ENCODE results near the gene KCTD17. TPM values are rescaled to one million over a fixed set of nuclear protein-coding genes. Genes with fewer than 3 reads are reported as not detected.

Gene KCTD17
- total RNA-seq, 2 donors from 2014 or later: 3.6 to 8.3 TPM

GRCh38 chr22:37090920-37091695 lies 39.6 kb downstream of the KCTD17 start:
- intact Hi-C loops (cut with DNase I): no loop called here
- no peaks in the 10 kb centered on the region for H3K4me1 ChIP-seq
- TF ChIP-seq POLR2A (IDR thresholded peaks at IDR 0.05): no peak
- no peak for TF ChIP-seq CTCF (IDR thresholded peaks at IDR 0.05)
- WGBS, 2 donors: 53 to 67% methylated on average over 9 of the region's 9 CpGs
- H3K36me3 ChIP-seq (replicated peaks in 1 of 2; ENCODE audit: insufficient read depth in 1 of 2, low read depth in 2 of 2): no peaks in the 10 kb centered on the region
- no peaks in the 10 kb centered on the region for H3K27me3 ChIP-seq
- H3K9me3 ChIP-seq: no peaks in the 10 kb centered on the region
- ATAC-seq (no peak), DNase-seq (no peak)
- H3K27ac ChIP-seq: no peak overlapping the region
- no peak overlapping the region for H3K4me3 ChIP-seq

DNA sequence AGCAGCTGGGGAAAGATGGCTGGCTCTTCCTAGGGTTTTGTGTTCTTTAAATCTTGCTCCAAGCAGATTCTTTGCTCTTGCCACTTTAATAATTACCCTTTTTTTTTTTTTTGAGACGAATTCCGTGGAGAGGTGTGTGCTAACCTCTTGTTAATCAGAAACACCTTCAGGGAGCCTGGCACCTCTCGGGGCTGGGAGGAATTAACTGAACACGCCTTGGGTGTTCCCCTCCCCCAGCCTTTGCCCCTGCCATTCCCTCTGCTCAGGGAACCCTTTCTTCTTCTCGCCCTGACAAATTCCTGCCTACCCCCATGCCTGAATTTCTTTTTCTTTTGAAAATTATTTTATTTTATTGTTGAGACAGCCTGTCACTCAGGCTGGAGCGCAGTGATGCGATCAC lies 40.5 kb downstream of the KCTD17 start:
- ATAC-seq (no peak), DNase-seq (no peak)
- intact Hi-C loops (cut with DNase I): no loop called here
- Histone ChIP-seq H3K9me3 (no peaks in the 10 kb centered on the region), H3K36me3 (replicated peaks in 1 of 2; ENCODE audit: insufficient read depth in 1 of 2, low read depth in 2 of 2) (no peaks in the 10 kb centered on the region), H3K27me3 (no peaks in the 10 kb centered on the region), H3K4me1 (no peaks in the 10 kb centered on the region), H3K4me3 (no peak overlapping the region), H3K27ac (no peak overlapping the region)
- 57 to 66% methylated on average over 7 of the region's 7 CpGs for WGBS, 2 donors
- no peak for TF ChIP-seq CTCF (IDR thresholded peaks at IDR 0.05)
- TF ChIP-seq POLR2A (IDR thresholded peaks at IDR 0.05): no peak

DNA sequence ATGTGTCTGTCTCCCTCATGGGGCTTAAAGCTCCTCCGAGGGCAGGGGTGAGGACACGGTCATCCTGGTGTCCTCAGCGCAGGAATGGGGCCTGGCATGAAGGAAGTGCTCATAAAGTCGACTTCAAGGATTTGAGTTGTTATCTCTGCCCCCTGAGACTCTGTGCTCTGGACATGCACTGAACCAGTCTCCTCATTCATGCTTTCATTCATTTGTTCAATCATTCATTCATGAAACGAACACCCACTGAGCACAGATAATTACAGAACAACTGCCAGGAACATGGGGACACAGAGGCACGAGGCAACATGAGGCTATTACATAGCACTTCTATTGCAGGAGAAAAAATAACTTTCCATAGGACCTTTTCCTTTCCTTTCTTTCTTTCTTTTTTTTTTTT lies 41.5 kb downstream of the KCTD17 start:
- no peaks in the 10 kb centered on the region for H3K4me1 ChIP-seq
- H3K9me3 ChIP-seq: no peaks in the 10 kb centered on the region
- H3K4me3 ChIP-seq: no peak overlapping the region
- no peak overlapping the region for H3K27ac ChIP-seq
- DNase-seq (no peak), ATAC-seq (no peak)
- no peak for TF ChIP-seq POLR2A (IDR thresholded peaks at IDR 0.05)
- no peak for TF ChIP-seq CTCF (IDR thresholded peaks at IDR 0.05)
- no peaks in the 10 kb centered on the region for H3K27me3 ChIP-seq
- intact Hi-C loops (cut with DNase I): no loop called here
- 52 to 63% methylated on average over 6 of the region's 6 CpGs for WGBS, 2 donors
- H3K36me3 ChIP-seq (replicated peaks in 1 of 2; ENCODE audit: insufficient read depth in 1 of 2, low read depth in 2 of 2): no peaks in the 10 kb centered on the region

DNA sequence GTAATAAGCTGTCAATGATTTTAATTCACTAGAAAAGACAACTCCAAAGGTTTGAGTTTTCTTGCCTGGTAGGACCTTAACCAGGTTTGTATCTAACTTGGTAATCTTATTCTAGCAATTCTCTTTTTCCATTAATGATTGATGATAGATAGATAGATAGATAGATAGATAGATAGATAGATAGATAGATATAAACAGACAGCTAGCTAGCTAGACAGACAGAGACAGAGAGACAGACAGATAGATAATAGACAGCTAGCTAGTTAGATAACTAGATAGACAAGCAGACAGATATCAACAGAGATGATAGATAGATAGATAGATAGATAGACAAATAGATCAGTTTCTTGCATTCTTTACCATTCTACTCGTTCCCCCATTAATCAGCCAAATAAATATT lies 42.7 kb downstream of the KCTD17 start:
- ATAC-seq (no peak), DNase-seq (no peak)
- no peaks in the 10 kb centered on the region for H3K36me3 ChIP-seq (replicated peaks in 1 of 2; ENCODE audit: insufficient read depth in 1 of 2, low read depth in 2 of 2)
- H3K4me1 ChIP-seq: no peaks in the 10 kb centered on the region
- WGBS, 2 donors: 11 to 17% methylated on average over 1 of the region's 1 CpG
- intact Hi-C loops (cut with DNase I): no loop called here
- TF ChIP-seq CTCF (IDR thresholded peaks at IDR 0.05): no peak
- TF ChIP-seq POLR2A (IDR thresholded peaks at IDR 0.05): no peak
- H3K27me3 ChIP-seq: no peaks in the 10 kb centered on the region
- H3K27ac ChIP-seq: no peak overlapping the region
- H3K4me3 ChIP-seq: no peak overlapping the region
- H3K9me3 ChIP-seq: no peaks in the 10 kb centered on the region

- Histone ChIP-seq H3K36me3 (replicated peaks in 1 of 2; ENCODE audit: insufficient read depth in 1 of 2, low read depth in 2 of 2) (no peaks in the 10 kb centered on the region), H3K27ac (no peak overlapping the region), H3K4me3 (no peak overlapping the region), H3K9me3 (no peaks in the 10 kb centered on the region), H3K27me3 (no peaks in the 10 kb centered on the region), H3K4me1 (no peaks in the 10 kb centered on the region)
- ATAC-seq (no peak), DNase-seq (no peak)
- intact Hi-C loops (cut with DNase I): no loop called here
- no peak for TF ChIP-seq CTCF (IDR thresholded peaks at IDR 0.05)
- TF ChIP-seq POLR2A (IDR thresholded peaks at IDR 0.05): no peak
- 73 to 87% methylated on average over 11 of the region's 11 CpGs for WGBS, 2 donors
These were observed 43.6 kb downstream of the KCTD17 start for GRCh38 chr22:37095113-37095512.
